A673 (cell line): ENCODE data around the gene FASTKD1. TPM values are rescaled to one million over a fixed set of nuclear protein-coding genes. Genes with fewer than 3 reads are reported as not detected.
"Not testable (repeated sequence)": the region's sequence is repeated elsewhere in the genome, so short reads cannot be mapped to it uniquely, and the experiment has no call there.

ENCODE experiments used
- BruUV-seq: library from RNA; stranded (reverse); fragments of 400-500 nt; replicated peaks from 2 replicates; lab custom pipeline; 2021; lab: Mats Ljungman, UMichigan
- CTCF ChIA-PET: fragments of 300-600 bp; sonication (Branson Sonifier 250); formaldehyde crosslinking; loops from one replicate; lab custom pipeline; 2022; ENCODE audit warnings: antibody characterized with exemption; lab: Charles Lee
- POLR2A ChIA-PET: fragments of 300-600 bp; sonication (Branson Sonifier 250); formaldehyde crosslinking; loops from one replicate; lab custom pipeline; 2022; ENCODE audit warnings: antibody characterized with exemption; ENCODE audit not compliant: low non-redundant PET; lab: Charles Lee
- DNase-seq: peaks from one replicate; pipeline ENCODE4 v3.0.0-alpha.2; 2015; ENCODE audit warnings: low spot score
- H3K27ac ChIP-seq: fragments of 200-600 bp; sonication (generic); 2 replicates; pipeline ENCODE4 v1.5.1; 2016; ENCODE audit warnings: mixed run types, low read depth, mild to moderate bottlenecking, mixed read lengths, antibody characterized with exemption, low read length; ENCODE audit not compliant: poor library complexity, severe bottlenecking
- H3K27me3 ChIP-seq: fragments of 200-600 bp; sonication (generic); replicated peaks from 2 replicates; pipeline ENCODE4 v1.6.1; 2017; ENCODE audit warnings: mixed run types, low read depth, mild to moderate bottlenecking, mixed read lengths, antibody characterized with exemption, low read length; ENCODE audit not compliant: insufficient read depth, poor library complexity
- H3K36me3 ChIP-seq: fragments of 200-600 bp; sonication (generic); 2 replicates; pipeline ENCODE4 v1.6.1; 2016; ENCODE audit warnings: mixed run types, mild to moderate bottlenecking, mixed read lengths, antibody characterized with exemption, low read length; ENCODE audit not compliant: insufficient read depth, poor library complexity, severe bottlenecking
- H3K4me1 ChIP-seq: fragments of 200-600 bp; sonication (generic); 2 replicates; pipeline ENCODE4 v1.6.1; 2017; ENCODE audit warnings: mixed run types, mild to moderate bottlenecking, mixed read lengths, antibody characterized with exemption, low read length; ENCODE audit not compliant: insufficient read depth, poor library complexity, severe bottlenecking
- H3K4me3 ChIP-seq: fragments of 200-600 bp; sonication (generic); 2 replicates; pipeline ENCODE4 v1.5.1; 2016; ENCODE audit warnings: low read depth, mixed run types, mild to moderate bottlenecking, mixed read lengths, low read length; ENCODE audit not compliant: poor library complexity, severe bottlenecking
- H3K9me3 ChIP-seq: fragments of 200-600 bp; sonication (generic); 2 replicates; pipeline ENCODE4 v1.6.1; 2016; ENCODE audit warnings: mixed run types, low read depth, mild to moderate bottlenecking, mixed read lengths, antibody characterized with exemption, low read length; ENCODE audit not compliant: poor library complexity, severe bottlenecking
- CTCF ChIP-seq: fragments of 300-800, 200-600 bp; sonication (generic); conservative IDR thresholded peaks from 2 replicates; pipeline ENCODE4 v1.5.1; 2017; ENCODE audit warnings: low read depth, mild to moderate bottlenecking, antibody characterized with exemption, low read length, moderate library complexity, mixed read lengths
- EZH2 ChIP-seq: fragments of 200-600 bp; sonication (generic); IDR thresholded peaks from 2 replicates; pipeline ENCODE4 v1.6.1; 2017; ENCODE audit warnings: borderline replicate concordance, low read depth, mild to moderate bottlenecking, mixed read lengths, antibody characterized with exemption, low read length; ENCODE audit not compliant: poor library complexity, severe bottlenecking
- intact Hi-C: fragments of 100-400 bp; cut with micrococcal nuclease; formaldehyde crosslinking; loops from one replicate; pipeline ENCODE4 v1.10.0; 2022; ENCODE audit not compliant: unreplicated experiment
- total RNA-seq: library from RNA; stranded (reverse); gene quantifications from 2 replicates; pipeline ENCODE4 v1.2.3, GENCODE V29; 2021

The FASTKD1 gene
- total RNA-seq, 1 experiment from 2014 or later: 37.3 TPM

DNA sequence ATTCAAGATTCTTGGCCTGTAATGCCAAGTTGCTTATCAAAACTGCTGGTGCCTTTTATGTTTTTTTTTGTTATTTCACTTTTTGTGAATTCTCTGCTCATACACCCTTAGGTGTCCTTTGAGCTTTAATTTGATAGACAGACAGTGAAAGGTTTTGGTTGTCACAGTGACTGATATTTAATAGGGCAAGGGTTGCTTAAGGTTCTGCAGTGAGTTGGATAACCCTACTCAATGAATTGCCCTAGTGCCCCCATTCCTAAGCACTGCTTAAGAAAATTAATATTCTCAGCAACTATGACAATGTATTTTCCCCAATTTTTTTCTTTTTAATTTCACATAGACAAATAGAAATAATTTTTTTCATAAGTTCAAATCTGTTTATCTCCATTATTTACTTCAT lies 25.9 kb upstream of the FASTKD1 start:
- no TSS peak for BruUV-seq

DNA sequence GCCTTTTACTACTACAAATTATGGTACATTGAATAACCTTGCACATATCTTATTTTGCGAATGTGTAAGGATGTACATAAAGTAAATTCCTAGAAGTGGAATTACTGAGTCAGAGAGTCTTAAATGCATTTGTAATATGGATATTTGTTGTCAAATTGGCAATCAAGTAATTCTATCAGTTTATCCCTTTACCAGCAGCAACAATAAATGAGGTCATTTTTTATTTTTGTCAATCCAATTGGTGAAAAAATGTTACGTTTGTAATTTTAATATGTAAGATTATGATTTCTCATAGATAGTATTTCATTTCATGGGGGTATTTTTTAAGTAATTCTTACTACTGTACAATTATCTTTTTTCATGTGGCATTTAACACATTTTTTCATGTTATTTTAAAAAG lies 25.3 kb upstream of the FASTKD1 start:
- no peaks in the 10 kb centered on the region for H3K27me3 ChIP-seq
- no TSS peak for BruUV-seq

More for the DNA sequence above, 25.9 kb upstream of the FASTKD1 start:
- CTCF ChIA-PET: no interaction called here
- no peak for TF ChIP-seq CTCF
- TF ChIP-seq EZH2: no peak
- no peaks in the 10 kb centered on the region for H3K4me1 ChIP-seq
- H3K36me3 ChIP-seq: peaks cover 8% of the 10 kb centered on the region
- no peak overlapping the region for H3K4me3 ChIP-seq
- no peaks in the 10 kb centered on the region for H3K27me3 ChIP-seq
- DNase-seq: no peak
- no peaks in the 10 kb centered on the region for H3K9me3 ChIP-seq
- H3K27ac ChIP-seq: no peak overlapping the region
- POLR2A ChIA-PET: no interaction called here
- intact Hi-C loops: no loop called here

GRCh38 chr2:169596546-169596945 lies 22.9 kb upstream of the FASTKD1 start:
- H3K4me3 ChIP-seq, H3K27me3 ChIP-seq, H3K36me3 ChIP-seq, intact Hi-C loops, H3K27ac ChIP-seq, H3K4me1 ChIP-seq, POLR2A ChIA-PET, CTCF ChIA-PET, DNase-seq, BruUV-seq, H3K9me3 ChIP-seq: not testable (repeated sequence)

More for the DNA sequence above, 25.3 kb upstream of the FASTKD1 start:
- no peak overlapping the region for H3K27ac ChIP-seq
- no peak for DNase-seq
- intact Hi-C loops: no loop called here
- CTCF ChIA-PET: no interaction called here
- no peak for TF ChIP-seq EZH2
- TF ChIP-seq CTCF: no peak
- H3K4me1 ChIP-seq: no peaks in the 10 kb centered on the region
- POLR2A ChIA-PET: no interaction called here
- no peak overlapping the region for H3K4me3 ChIP-seq
- peaks cover 3% of the 10 kb centered on the region for H3K36me3 ChIP-seq
- H3K9me3 ChIP-seq: no peaks in the 10 kb centered on the region

- DNase-seq: no peak
- no TSS peak for BruUV-seq
- TF ChIP-seq EZH2: no peak
- TF ChIP-seq CTCF: no peak
- Histone ChIP-seq H3K4me3 (no peak overlapping the region), H3K9me3 (no peaks in the 10 kb centered on the region), H3K36me3 (no peaks in the 10 kb centered on the region), H3K27ac (no peak overlapping the region), H3K27me3 (no peaks in the 10 kb centered on the region), H3K4me1 (peaks cover 6% of the 10 kb centered on the region)
- ChIA-PET CTCF (no interaction called here), POLR2A (no interaction called here)
- intact Hi-C loops: no loop called here
These were observed 17.1 kb upstream of the FASTKD1 start for GRCh38 chr2:169590804-169591203.
